Muscle of leg (tissue), 11 donors: ENCODE measurements around the gene B3GALNT2. TPM values are rescaled to one million over a fixed set of nuclear protein-coding genes. Genes with fewer than 3 reads are reported as not detected.

Experiments
- DNase-seq: peaks from one replicate; pipeline ENCODE4 v3.0.0; 2013
- H3K27ac ChIP-seq: one replicate; pipeline ENCODE4 v1.5.1; 2013; ENCODE audit warnings: mild to moderate bottlenecking, low read length, control low read depth
- H3K27me3 ChIP-seq: one replicate; pipeline ENCODE4 v1.6.1; 2013; ENCODE audit warnings: low read length; ENCODE audit not compliant: control insufficient read depth, insufficient read depth
- H3K36me3 ChIP-seq: one replicate; pipeline ENCODE4 v1.6.1; 2013; ENCODE audit warnings: low read length; ENCODE audit not compliant: control insufficient read depth, insufficient read depth
- H3K4me1 ChIP-seq: one replicate; pipeline ENCODE4 v1.6.1; 2013; ENCODE audit warnings: low read length; ENCODE audit not compliant: control insufficient read depth, insufficient read depth
- H3K4me3 ChIP-seq: one replicate; pipeline ENCODE4 v1.5.1; 2013; ENCODE audit warnings: low read length, control low read depth
- H3K9me3 ChIP-seq: replicated peaks from 2 replicates; pipeline ENCODE4 v1.6.1; 2013; ENCODE audit warnings: low read depth, low read length; ENCODE audit not compliant: control insufficient read depth
- WGBS: methylation state at CpG from one replicate; pipeline ENCODE4 v1.1.5; 2013; ENCODE audit warnings: missing lambda C conversion rate; ENCODE audit not compliant: insufficient coverage; 5-methylcytosine and 5-hydroxymethylcytosine counted together
- polyA plus RNA-seq, 8 donors: library from polyadenylated mRNA; unstranded; fragments of 120-200 nt; gene quantifications; one replicate each; pipeline versions ENCODE4 v1.2.1 to v1.2.3, GENCODE V29; 2013; ENCODE audit warnings: inconsistent platforms in 1 of 8, low replicate concordance in 1 of 8; ENCODE audit not compliant: insufficient read length in 8 of 8, insufficient read depth in 1 of 8
- total RNA-seq: library from RNA; stranded (reverse); fragments of 120-200 nt; gene quantifications from one replicate; pipeline ENCODE4 v1.2.4, GENCODE V29; 2013

The B3GALNT2 gene
- total and polyA plus RNA-seq, 9 donors, result 12.9 to 30.2 (median 22.4) TPM

DNA sequence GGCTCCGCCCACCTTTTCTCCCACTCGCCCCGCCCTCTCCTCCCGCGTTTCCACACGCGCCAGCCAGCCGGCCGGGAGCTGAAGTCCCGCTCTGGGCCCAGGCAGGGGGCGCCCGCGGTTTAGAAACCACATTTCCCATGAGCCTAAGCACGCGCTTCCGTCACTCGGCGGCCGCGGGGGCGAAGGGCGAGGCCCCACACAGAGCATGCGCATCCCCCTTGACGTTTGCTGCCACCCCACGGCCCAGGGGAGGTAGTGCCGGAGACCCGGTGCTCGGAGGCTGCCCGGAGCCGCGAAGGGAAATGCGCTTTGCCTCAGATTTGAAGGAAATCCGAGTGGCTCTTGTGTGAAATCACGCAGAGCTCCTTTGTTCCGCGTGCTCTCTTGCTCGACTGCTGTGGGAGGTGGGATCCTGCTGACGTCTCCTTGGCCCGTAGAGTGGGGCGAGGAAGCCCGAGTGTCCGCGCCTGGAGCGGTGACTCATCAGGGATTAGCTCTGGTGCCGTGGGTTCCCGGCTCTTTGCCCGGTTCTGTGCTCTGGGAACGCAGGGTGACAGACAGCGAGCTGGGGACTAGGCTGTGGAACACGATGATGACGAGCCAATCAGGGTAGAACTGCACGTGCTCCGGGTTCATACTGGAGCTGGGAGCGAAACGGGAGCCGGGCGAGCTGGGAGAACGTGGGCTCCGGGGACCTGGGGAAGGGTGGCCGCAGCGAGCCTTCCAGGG is 406 bp upstream of the B3GALNT2 start:
- H3K9me3 ChIP-seq, result no peaks in the 10 kb centered on the region
- no peaks in the 10 kb centered on the region for H3K36me3 ChIP-seq
- H3K4me3 ChIP-seq, result peak overlapping the region; percentile 73
- under 1% methylated on average over 61 of the region's 61 CpGs for whole genome bisulfite sequencing
- DNase-seq, result peak; percentile 100
- no peaks in the 10 kb centered on the region for H3K27me3 ChIP-seq
- peaks cover 2% of the 10 kb centered on the region for H3K4me1 ChIP-seq
- H3K27ac ChIP-seq, result peak overlapping the region; percentile 99

DNA sequence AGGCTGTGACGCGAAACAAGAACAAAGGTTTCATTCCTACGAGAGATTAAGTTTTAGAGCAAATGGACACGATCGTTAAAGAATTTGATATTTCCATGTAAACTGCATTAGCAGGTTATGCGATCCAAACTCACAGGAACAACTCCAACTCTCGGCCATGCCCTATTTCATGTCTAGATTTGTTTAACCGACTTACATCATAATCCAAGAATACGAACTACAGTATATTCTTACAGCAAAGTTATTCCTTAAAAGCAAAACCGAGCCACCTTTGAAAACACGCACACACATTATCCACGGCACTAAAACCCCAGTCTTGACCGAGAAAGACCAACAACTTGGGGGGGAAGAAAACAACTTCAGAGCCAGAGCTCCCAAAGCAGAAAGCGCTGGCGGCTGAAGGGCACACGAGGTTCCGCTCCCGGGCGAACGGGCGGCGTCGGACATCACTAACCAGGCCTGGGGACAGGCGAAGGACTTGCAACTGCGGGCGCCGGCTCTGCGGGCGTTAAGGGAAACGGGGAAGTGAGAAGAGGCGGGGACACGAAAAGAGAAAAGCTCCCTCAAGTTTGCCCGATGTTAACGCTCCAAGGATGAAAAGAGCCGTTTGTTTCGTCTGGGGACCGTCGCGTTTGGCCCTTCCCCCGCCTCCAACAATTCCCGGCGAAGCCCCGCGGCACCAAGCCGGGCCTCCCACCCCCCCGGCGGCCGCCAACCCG is 690 bp downstream of the B3GALNT2 start:
- H3K27me3 ChIP-seq, result no peaks in the 10 kb centered on the region
- peak overlapping the region; percentile 94 for H3K27ac ChIP-seq
- peaks cover 2% of the 10 kb centered on the region for H3K4me1 ChIP-seq
- 0% methylated on average over 36 of the region's 49 CpGs for WGBS
- H3K9me3 ChIP-seq, result no peaks in the 10 kb centered on the region
- peak; percentile 76 for DNase-seq
- no peaks in the 10 kb centered on the region for H3K36me3 ChIP-seq
- peak overlapping the region; percentile 67 for H3K4me3 ChIP-seq

DNA sequence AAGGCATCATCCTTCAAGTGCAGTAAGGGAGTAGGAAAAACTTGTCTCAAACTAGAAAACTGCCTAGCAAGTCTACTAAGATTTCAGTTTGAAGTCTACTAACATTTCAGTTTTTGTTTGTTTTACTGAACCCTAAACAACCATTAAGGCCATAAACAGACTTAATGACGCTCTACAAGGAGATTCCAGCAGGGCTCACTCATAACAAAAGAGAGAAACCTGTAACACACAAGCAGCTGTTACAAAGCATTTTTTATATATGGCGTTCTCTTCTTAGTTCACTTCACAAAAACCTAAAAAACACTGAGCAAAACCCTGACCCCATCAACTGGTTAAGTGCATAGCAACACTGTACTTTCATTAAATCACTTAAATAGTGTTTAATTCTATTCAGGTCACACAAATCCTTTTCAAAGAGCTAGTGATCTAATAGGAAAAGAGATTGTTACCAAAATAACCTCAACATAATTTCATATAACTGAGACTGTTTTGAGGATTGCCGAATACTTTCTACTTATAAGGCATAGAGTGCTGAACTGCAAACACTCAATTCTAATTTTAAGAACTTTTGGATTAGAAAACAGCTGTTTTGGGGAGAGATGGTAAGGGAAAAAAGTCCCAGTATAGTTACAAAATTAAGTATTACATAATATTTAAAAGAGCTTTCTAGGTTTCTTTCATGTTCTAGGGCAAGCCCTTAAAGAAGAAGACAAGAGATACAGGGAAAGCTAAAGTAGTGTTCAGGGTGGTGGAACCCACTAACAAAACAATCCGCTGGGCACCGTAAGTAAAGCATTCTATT is 1.4 kb downstream of the B3GALNT2 start:
- peaks cover 2% of the 10 kb centered on the region for H3K4me1 ChIP-seq
- H3K4me3 ChIP-seq, result peak overlapping the region; percentile 67
- no peaks in the 10 kb centered on the region for H3K27me3 ChIP-seq
- WGBS, result 20% methylated on average over 1 of the region's 5 CpGs
- no peaks in the 10 kb centered on the region for H3K9me3 ChIP-seq
- DNase-seq, result peak; percentile 29
- H3K27ac ChIP-seq, result peak overlapping the region; percentile 94
- no peaks in the 10 kb centered on the region for H3K36me3 ChIP-seq

DNA sequence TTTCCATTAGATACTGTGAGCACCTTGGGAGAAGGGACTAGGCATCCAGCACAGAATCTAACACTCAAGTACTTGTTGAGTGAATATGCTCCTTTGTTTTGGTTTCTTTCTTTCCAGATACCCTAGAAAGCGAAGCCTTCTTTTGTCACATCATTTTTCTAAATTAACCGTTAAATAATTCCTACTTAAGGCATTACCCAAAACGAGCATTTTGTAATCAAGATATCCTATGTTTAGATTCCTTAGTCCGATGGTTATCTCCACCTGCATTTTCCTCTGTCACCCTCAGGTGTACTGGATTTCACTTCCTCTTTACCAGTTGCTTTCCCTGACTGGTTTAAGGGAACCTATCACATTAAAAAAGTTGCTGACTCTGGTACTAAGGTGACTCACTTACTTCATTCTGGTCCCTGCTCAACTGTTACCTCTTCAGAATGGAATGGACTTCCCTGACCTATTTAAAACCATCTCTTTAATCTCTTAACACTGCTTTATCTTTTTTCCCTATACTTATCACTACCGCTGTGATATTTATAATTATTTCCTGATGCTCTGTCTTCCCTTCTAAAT is 3.2 kb downstream of the B3GALNT2 start:
- Histone ChIP-seq H3K4me1 (peaks cover 2% of the 10 kb centered on the region), H3K4me3 (no peak overlapping the region), H3K27ac (no peak overlapping the region), H3K9me3 (no peaks in the 10 kb centered on the region), H3K27me3 (no peaks in the 10 kb centered on the region), H3K36me3 (no peaks in the 10 kb centered on the region)
- no peak for DNase-seq
- WGBS, result 87% methylated on average over 3 of the region's 5 CpGs

DNA sequence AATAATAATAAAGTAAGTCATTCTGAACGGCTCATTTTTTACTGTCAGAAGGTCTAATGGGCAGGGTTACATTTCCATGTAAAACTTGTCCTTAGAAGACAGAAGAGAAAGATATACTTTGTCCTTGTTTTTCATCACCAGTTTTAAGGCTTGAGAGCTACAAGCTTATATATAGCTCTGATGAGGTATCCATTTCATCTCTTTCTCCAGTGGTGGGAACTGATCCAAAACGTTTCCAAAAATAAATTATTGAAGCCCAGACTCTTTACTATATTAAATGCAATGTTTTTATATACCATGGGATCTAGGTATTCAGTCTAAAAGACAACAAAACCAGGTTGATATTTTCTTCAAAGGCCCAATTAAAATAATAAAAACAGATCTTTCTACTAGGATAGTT is 8.7 kb downstream of the B3GALNT2 start:
- no CpG with 5 or more reads among the region's 2 CpGs for WGBS
- no peaks in the 10 kb centered on the region for H3K4me1 ChIP-seq
- no peak overlapping the region for H3K4me3 ChIP-seq
- H3K27me3 ChIP-seq, result no peaks in the 10 kb centered on the region
- no peaks in the 10 kb centered on the region for H3K9me3 ChIP-seq
- peak overlapping the region; percentile 16 for H3K27ac ChIP-seq
- peak; percentile 56 for DNase-seq
- H3K36me3 ChIP-seq, result peaks cover 17% of the 10 kb centered on the region

DNA sequence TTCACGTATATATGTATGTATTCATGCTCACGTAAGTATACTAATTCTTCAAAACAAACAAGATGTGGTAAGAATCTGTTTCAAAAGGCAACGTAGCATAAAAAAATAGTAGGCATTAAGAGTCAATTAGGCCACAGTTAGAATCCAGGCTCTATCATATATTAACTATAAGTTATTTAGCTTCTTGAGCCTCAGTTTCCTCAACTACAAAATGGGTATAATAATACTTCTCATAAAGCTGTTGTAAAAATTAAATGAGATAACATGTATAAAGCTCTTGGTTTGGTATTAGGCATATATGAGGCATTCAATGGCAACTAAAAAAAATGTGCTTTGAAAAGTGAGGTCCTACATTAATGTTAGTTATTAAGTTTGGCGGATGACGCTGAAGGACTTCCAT is 9.2 kb downstream of the B3GALNT2 start:
- DNase-seq, result no peak
- WGBS, result no CpG with 5 or more reads among the region's 5 CpGs
- no peaks in the 10 kb centered on the region for H3K4me1 ChIP-seq

DNA sequence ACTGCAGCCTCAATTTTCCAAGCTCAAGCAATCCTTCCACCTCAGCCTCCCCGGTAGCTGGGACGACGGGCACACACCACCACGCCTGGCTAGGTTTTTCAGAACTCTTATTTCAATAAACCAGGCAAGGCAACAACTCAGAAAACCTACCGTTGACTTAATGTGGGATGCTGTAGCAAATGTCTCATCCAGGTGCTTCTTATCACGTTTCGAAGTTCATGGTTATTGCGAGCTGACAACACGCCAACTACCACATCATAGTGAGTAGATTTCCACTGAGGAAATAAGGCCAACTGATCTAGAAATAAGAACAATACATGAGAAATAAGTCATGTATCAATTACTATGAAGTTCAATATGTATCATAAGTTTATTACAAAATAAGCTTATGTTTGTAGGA is 9.7 kb downstream of the B3GALNT2 start:
- 80% methylated on average over 1 of the region's 9 CpGs for WGBS
- H3K27me3 ChIP-seq, result no peaks in the 10 kb centered on the region
- no peaks in the 10 kb centered on the region for H3K9me3 ChIP-seq
- H3K27ac ChIP-seq, result no peak overlapping the region
- DNase-seq, result no peak
- H3K4me3 ChIP-seq, result no peak overlapping the region
- H3K4me1 ChIP-seq, result no peaks in the 10 kb centered on the region
- peaks cover 17% of the 10 kb centered on the region for H3K36me3 ChIP-seq

More for the DNA sequence above, 9.2 kb downstream of the B3GALNT2 start:
- H3K27me3 ChIP-seq, result no peaks in the 10 kb centered on the region
- H3K27ac ChIP-seq, result no peak overlapping the region
- H3K4me3 ChIP-seq, result no peak overlapping the region
- H3K36me3 ChIP-seq, result peaks cover 17% of the 10 kb centered on the region
- no peaks in the 10 kb centered on the region for H3K9me3 ChIP-seq

DNA sequence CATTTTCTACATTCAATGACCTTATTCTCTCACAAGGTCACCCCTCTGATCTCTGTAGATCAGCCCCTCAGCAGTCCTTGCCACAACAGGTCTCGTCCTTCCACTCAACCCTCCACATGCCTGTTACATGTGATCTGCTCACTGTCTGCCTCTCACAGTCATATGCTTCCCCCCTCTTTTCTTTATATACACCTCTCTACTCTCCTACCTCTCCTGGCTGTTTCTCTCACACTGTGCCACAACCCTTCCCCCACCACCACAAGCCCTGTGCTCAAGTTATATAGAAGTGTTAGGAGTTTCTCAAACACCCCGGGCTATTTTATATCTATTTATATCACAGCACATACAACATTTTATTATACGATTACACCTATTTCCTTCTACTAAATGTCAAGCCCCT is 12.6 kb downstream of the B3GALNT2 start:
- no peaks in the 10 kb centered on the region for H3K27me3 ChIP-seq
- H3K9me3 ChIP-seq, result no peaks in the 10 kb centered on the region
- H3K27ac ChIP-seq, result no peak overlapping the region
- no peaks in the 10 kb centered on the region for H3K4me1 ChIP-seq
- H3K36me3 ChIP-seq, result peaks cover 19% of the 10 kb centered on the region
- WGBS, result 67% methylated on average over 1 of the region's 3 CpGs
- no peak for DNase-seq
- no peak overlapping the region for H3K4me3 ChIP-seq

DNA sequence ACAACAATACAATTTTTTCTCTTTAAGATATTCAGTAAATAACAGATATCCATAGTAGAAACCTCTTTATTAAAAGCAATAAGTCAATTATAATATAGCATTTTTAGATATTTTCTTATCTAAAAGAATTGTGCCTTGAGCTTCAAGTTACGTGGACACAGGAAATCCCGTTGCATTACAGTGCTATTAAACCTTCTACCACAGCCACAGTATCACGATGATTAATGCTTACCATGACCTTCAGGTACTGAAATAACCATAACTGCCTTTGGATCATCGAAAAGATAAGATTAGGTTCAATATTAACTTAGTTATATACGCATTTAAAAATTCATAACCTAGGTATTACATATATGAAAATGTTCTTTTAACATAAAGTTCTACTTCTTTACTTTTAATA is 17.9 kb downstream of the B3GALNT2 start:
- DNase-seq, result no peak
- WGBS, result no CpG with 5 or more reads among the region's 5 CpGs
- Histone ChIP-seq H3K9me3 (peaks cover 6% of the 10 kb centered on the region), H3K27ac (no peak overlapping the region), H3K36me3 (peaks cover 15% of the 10 kb centered on the region), H3K4me3 (no peak overlapping the region), H3K27me3 (no peaks in the 10 kb centered on the region), H3K4me1 (no peaks in the 10 kb centered on the region)

DNA sequence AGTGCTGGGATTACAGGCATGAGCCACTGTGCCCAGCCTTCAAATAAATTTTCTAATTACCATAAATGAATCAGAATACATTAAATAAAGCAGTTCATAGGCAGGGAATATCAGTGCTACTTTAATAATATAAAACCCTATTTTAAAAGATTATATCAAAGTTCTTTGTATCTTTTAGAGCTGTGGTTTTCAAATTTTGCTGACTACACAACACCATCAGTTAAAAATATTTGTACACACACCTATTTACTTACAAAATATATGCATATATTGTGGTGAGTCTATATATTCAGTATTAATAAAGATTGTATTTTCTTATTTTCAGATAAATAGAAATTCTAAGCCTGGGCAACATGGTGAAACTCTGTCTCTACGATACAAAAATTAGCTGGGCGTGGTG is 18.7 kb downstream of the B3GALNT2 start:
- no peak overlapping the region for H3K4me3 ChIP-seq
- H3K4me1 ChIP-seq, result no peaks in the 10 kb centered on the region
- no peak for DNase-seq
- peaks cover 6% of the 10 kb centered on the region for H3K9me3 ChIP-seq
- H3K27ac ChIP-seq, result no peak overlapping the region
- no CpG with 5 or more reads among the region's 2 CpGs for WGBS
- H3K36me3 ChIP-seq, result peaks cover 15% of the 10 kb centered on the region
- no peaks in the 10 kb centered on the region for H3K27me3 ChIP-seq
